HG03103 (cell line): Measurements from ENCODE around the gene UNK.

ENCODE experiments used
- ATAC-seq: cut with Tn5 transposase; IDR thresholded peaks from one replicate; pipeline ENCODE4 v1.9.1; 2021; ENCODE audit warnings: low read depth; ENCODE audit not compliant: unreplicated experiment

UNK gene

GRCh38 chr17:75817571-75817970, 33.0 kb downstream of the UNK start:
- ATAC-seq, result no peak

- no peak for ATAC-seq
Observed at GRCh38 chr17:75818326-75818885, 33.8 kb downstream of the UNK start.

GRCh38 chr17:75819116-75819515, 34.5 kb downstream of the UNK start:
- ATAC-seq, result no peak

- no peak for ATAC-seq
Observed at GRCh38 chr17:75819678-75820077, 35.1 kb downstream of the UNK start.

GRCh38 chr17:75820094-75821080, 35.8 kb downstream of the UNK start:
- ATAC-seq, result no peak

GRCh38 chr17:75821552-75821951, 36.9 kb downstream of the UNK start:
- no peak for ATAC-seq

- ATAC-seq, result no peak
Observed at GRCh38 chr17:75822119-75822799, 37.7 kb downstream of the UNK start.

GRCh38 chr17:75822800-75823166, 38.2 kb downstream of the UNK start:
- ATAC-seq, result no peak

- no peak for ATAC-seq
Observed at GRCh38 chr17:75823257-75824041, 38.8 kb downstream of the UNK start.

GRCh38 chr17:75824050-75824552, 39.5 kb downstream of the UNK start:
- no peak for ATAC-seq

- no peak for ATAC-seq
Observed at GRCh38 chr17:75824666-75825065, 40.1 kb downstream of the UNK start.

GRCh38 chr17:75825149-75825552, 40.5 kb downstream of the UNK start:
- no peak for ATAC-seq

- ATAC-seq, result no peak
Observed at GRCh38 chr17:75825748-75826370, 41.3 kb downstream of the UNK start.

- no peak for ATAC-seq
Observed at GRCh38 chr17:75826561-75827307, 42.1 kb downstream of the UNK start.

GRCh38 chr17:75827308-75828075, 42.9 kb downstream of the UNK start:
- ATAC-seq, result no peak

GRCh38 chr17:75828076-75828400, 43.4 kb downstream of the UNK start:
- no peak for ATAC-seq

- ATAC-seq, result no peak
Observed at GRCh38 chr17:75828741-75829140, 44.1 kb downstream of the UNK start.

- ATAC-seq, result no peak
Observed at GRCh38 chr17:75829747-75830146, 45.1 kb downstream of the UNK start.
